HL-60 (cell line): ENCODE results near the gene C11orf54.

Experiments used
- DNase-seq, 2 experiments: peaks; one replicate each; pipeline ENCODE4 v3.0.0-alpha.2; 2010 to 2020; ENCODE audit warnings: low read depth in 1 of 2, low spot score in 1 of 2
- H3K27ac ChIP-seq: fragments of 250-450 bp; sonication (Bioruptor Pico); replicated peaks from 2 replicates; pipeline ENCODE4 v1.5.1; 2020; ENCODE audit warnings: mild to moderate bottlenecking, moderate library complexity
- H3K27me3 ChIP-seq: fragments of 250-450 bp; sonication (Bioruptor Pico); 2 replicates; pipeline ENCODE4 v1.5.1; 2021; ENCODE audit warnings: mild to moderate bottlenecking, moderate library complexity; ENCODE audit not compliant: insufficient read depth, poor library complexity, severe bottlenecking
- H3K4me3 ChIP-seq: replicated peaks from 2 replicates; pipeline ENCODE4 v1.5.1; 2011; ENCODE audit warnings: mild to moderate bottlenecking, control low read depth, low read length; ENCODE audit not compliant: insufficient read depth
- CTCF ChIP-seq: IDR thresholded peaks from one replicate; pipeline ENCODE4 v1.5.1; 2011; ENCODE audit warnings: low read length, control low read depth, inconsistent platforms; ENCODE audit not compliant: insufficient read depth
- GABPA ChIP-seq: IDR thresholded peaks from 2 replicates; pipeline ENCODE4 v1.6.1; 2012; ENCODE audit warnings: low read depth
- POLR2AphosphoS5 ChIP-seq: IDR thresholded peaks from 2 replicates; pipeline ENCODE4 v1.6.1; 2012; ENCODE audit warnings: low read depth
- REST ChIP-seq: IDR thresholded peaks from 2 replicates; pipeline ENCODE4 v1.6.1; 2012; ENCODE audit warnings: low read depth; ENCODE audit not compliant: insufficient replicate concordance
- SPI1 ChIP-seq: IDR thresholded peaks from 2 replicates; pipeline ENCODE4 v1.6.1; 2012; ENCODE audit warnings: low read depth, mild to moderate bottlenecking, borderline replicate concordance

Gene C11orf54

GRCh38 chr11:93753241-93753640 lies 11.8 kb downstream of the C11orf54 start:
- TF ChIP-seq CTCF (no peak), GABPA (no peak), REST (no peak), POLR2AphosphoS5 (no peak), SPI1 (no peak)
- no peak overlapping the region for H3K4me3 ChIP-seq
- no peak overlapping the region for H3K27ac ChIP-seq
- H3K27me3 ChIP-seq: no peaks in the 10 kb centered on the region
- DNase-seq: no peak

GRCh38 chr11:93756748-93757147 lies 15.3 kb downstream of the C11orf54 start:
- H3K27ac ChIP-seq: no peak overlapping the region
- no peaks in the 10 kb centered on the region for H3K27me3 ChIP-seq
- no peak for DNase-seq
- TF ChIP-seq SPI1: no peak
- TF ChIP-seq REST: no peak
- no peak for TF ChIP-seq GABPA
- TF ChIP-seq CTCF: no peak
- TF ChIP-seq POLR2AphosphoS5: no peak
- H3K4me3 ChIP-seq: no peak overlapping the region

GRCh38 chr11:93757301-93757700 lies 15.8 kb downstream of the C11orf54 start:
- Histone ChIP-seq H3K27me3 (no peaks in the 10 kb centered on the region), H3K4me3 (no peak overlapping the region), H3K27ac (no peak overlapping the region)
- no peak for DNase-seq
- no peak for TF ChIP-seq REST
- no peak for TF ChIP-seq SPI1
- TF ChIP-seq CTCF: no peak
- TF ChIP-seq POLR2AphosphoS5: no peak
- TF ChIP-seq GABPA: no peak
